Putamen (tissue), 1 donor: ENCODE results near the gene MUC13.

Source experiments
- DNase-seq: peaks from one replicate; pipeline ENCODE4 v3.0.0-alpha.2; 2016; ENCODE audit warnings: low spot score

MUC13 gene

GRCh38 chr3:124942613-124943012 lies 8.1 kb upstream of the MUC13 start:
- no peak for DNase-seq

GRCh38 chr3:124941771-124942170 lies 7.2 kb upstream of the MUC13 start:
- no peak for DNase-seq

- no peak for DNase-seq
These were observed 5.1 kb upstream of the MUC13 start for GRCh38 chr3:124939661-124940060.

- DNase-seq, result no peak
These were observed 4.3 kb upstream of the MUC13 start for GRCh38 chr3:124938896-124939295.

GRCh38 chr3:124937049-124937448 lies 2.5 kb upstream of the MUC13 start:
- no peak for DNase-seq

GRCh38 chr3:124935794-124936542 lies 1.4 kb upstream of the MUC13 start:
- DNase-seq, result no peak

GRCh38 chr3:124935264-124935663 lies 713 bp upstream of the MUC13 start:
- no peak for DNase-seq

- peak; percentile 12 for DNase-seq
These were observed 6.0 kb downstream of the MUC13 start for GRCh38 chr3:124928333-124929202.

GRCh38 chr3:124927574-124928045 lies 6.9 kb downstream of the MUC13 start:
- no peak for DNase-seq

GRCh38 chr3:124926426-124927101 lies 8.0 kb downstream of the MUC13 start:
- DNase-seq, result no peak

- DNase-seq, result no peak
These were observed 9.8 kb downstream of the MUC13 start for GRCh38 chr3:124924741-124925140.

- no peak for DNase-seq
These were observed 10.7 kb downstream of the MUC13 start for GRCh38 chr3:124923833-124924232.

GRCh38 chr3:124920718-124921117 lies 13.8 kb downstream of the MUC13 start:
- peak; percentile 15 for DNase-seq

- DNase-seq, result no peak
These were observed 14.8 kb downstream of the MUC13 start for GRCh38 chr3:124919756-124920155.

GRCh38 chr3:124918524-124918923 lies 16.0 kb downstream of the MUC13 start:
- no peak for DNase-seq

GRCh38 chr3:124916837-124917409 lies 17.6 kb downstream of the MUC13 start:
- no peak for DNase-seq

GRCh38 chr3:124915254-124915653 lies 19.3 kb downstream of the MUC13 start:
- no peak for DNase-seq

GRCh38 chr3:124907957-124908356 lies 26.6 kb downstream of the MUC13 start:
- no peak for DNase-seq

GRCh38 chr3:124904835-124905492 lies 29.6 kb downstream of the MUC13 start:
- DNase-seq, result no peak

- DNase-seq, result no peak
These were observed 30.4 kb downstream of the MUC13 start for GRCh38 chr3:124903896-124904834.
